ENCODE measurements around the gene SNAI3.

- TF ChIP-seq JUN (CRISPR knock-in tag; IDR thresholded peaks at IDR 0.05): no peak
- TF ChIP-seq CTCF (IDR thresholded peaks at IDR 0.05): no peak
- no peak for TF ChIP-seq ZNF232 (CRISPR knock-in tag; IDR thresholded peaks at IDR 0.05)
- TF ChIP-seq MAX (CRISPR knock-in tag; IDR thresholded peaks at IDR 0.05): no peak
- no peak for TF ChIP-seq ZNF396 (CRISPR knock-in tag; IDR thresholded peaks at IDR 0.05; ENCODE audit: borderline replicate concordance)
These were observed 46.2 kb downstream of the SNAI3 start for GRCh38 chr16:88640039-88640495.
